Myocyte (in vitro differentiated cells): ENCODE results near the gene FXYD7. TPM values are rescaled to one million over a fixed set of nuclear protein-coding genes. Genes with fewer than 3 reads are reported as not detected.
"Not testable (repeated sequence)": the region's sequence is repeated elsewhere in the genome, so short reads cannot be mapped to it uniquely, and the experiment has no call there.

Source experiments
- DNase-seq: peaks from one replicate; pipeline ENCODE4 v3.0.0-alpha.2; 2012; ENCODE audit warnings: low read depth
- total RNA-seq: library from RNA; depleted of rRNA; stranded (reverse); fragments of >200 nt; gene quantifications from 2 replicates; pipeline ENCODE4 v1.2.3, GENCODE V29; 2014

Gene FXYD7
- total RNA-seq, 1 donor from 2014 or later = not detected

- DNase-seq = no peak
Measured at GRCh38 chr19:35125749-35126623, 17.1 kb upstream of the FXYD7 start.

GRCh38 chr19:35126624-35126959 lies 16.5 kb upstream of the FXYD7 start:
- DNase-seq = no peak

- DNase-seq = no peak
Measured at GRCh38 chr19:35127871-35128270, 15.2 kb upstream of the FXYD7 start.

GRCh38 chr19:35128398-35129057 lies 14.5 kb upstream of the FXYD7 start:
- no peak for DNase-seq

DNA sequence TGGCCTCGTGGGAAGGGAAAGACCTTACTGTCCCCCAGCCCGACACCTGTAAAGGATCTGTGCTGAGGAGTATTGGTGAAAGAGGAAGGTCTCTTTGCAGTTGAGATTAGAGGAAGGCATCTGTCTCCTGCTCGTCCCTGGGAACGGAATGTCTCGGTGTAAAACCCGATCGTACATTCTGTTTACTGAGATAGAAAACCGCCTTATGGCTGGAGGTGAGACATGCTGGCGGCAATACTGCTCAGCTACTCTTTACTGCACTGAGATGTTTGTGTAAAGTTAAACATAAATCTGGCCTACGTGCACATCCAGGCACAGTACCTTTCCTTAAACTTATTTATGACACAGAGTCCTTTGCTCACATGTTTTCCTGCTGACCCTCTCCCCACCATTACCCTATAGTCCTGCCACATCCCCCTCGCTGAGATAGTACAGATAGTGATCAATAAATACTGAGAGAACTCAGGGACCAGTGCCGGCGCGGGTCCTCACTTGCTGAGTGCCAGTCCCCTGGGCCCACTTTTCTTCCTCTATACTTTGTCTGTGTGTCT lies 13.3 kb upstream of the FXYD7 start:
- DNase-seq = not testable (repeated sequence)

- DNase-seq = no peak
Measured at GRCh38 chr19:35130761-35131720, 12.0 kb upstream of the FXYD7 start.

- no peak for DNase-seq
Measured at GRCh38 chr19:35132254-35132653, 10.8 kb upstream of the FXYD7 start.

DNA sequence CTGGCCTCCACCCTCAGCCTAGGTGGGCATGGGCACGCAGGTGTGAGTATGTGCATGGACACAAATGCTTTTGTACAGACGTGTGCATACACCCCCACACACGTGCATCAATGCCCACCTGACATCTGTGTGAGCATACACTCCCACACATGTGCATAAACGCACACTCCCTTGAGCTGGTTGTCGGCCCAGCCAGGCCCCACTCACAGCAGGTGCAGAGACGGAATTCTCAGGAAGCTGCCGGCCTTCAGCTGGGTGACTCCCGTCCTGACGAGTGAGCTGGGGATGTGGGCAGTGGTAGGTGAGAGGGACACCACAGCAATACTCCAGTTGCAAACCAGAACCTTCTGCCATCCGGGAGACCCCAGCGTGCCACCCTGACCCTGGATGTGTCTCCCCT lies 9.2 kb upstream of the FXYD7 start:
- DNase-seq = no peak

DNA sequence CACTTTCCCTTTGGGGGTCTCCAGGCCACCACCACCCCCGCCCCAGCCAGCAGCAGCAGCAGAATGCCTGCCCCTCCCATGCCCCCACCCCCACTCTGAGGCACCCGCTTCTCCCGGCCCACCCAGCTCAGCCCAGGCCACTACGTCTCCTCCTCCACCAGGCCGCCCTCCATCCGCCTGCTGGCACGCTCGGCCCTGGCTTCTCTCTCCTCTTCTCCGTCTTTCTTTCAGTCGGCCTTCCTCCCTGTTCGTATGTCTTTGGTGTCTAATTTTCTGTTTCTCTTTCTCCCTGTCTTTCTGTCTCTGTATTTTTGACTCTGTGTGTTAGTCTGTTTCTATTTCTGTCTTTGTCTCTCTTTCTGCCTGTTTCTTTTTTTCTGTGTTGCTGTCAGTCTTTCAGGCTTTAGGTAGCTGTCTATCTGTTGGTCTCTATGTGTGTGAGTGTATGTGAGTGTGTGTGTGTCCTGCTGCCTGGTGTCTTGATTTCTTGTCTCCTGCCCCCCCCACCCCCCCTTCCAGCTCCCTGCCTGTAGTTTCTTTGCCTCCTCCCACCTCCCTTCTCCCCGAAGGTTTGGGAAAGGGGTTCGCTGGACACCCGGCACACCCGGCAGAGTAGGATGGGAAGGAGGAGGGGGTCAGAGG lies 8.3 kb upstream of the FXYD7 start, which contains the start of gene LGI4:
Gene LGI4 (minus strand): TSS at position 459 of the 642 bp plus-strand sequence. CDS start 379 bp downstream, at position 80.
- DNase-seq = no peak

GRCh38 chr19:35135389-35135909 lies 7.6 kb upstream of the FXYD7 start:
- DNase-seq = peak; percentile 81

- DNase-seq = no peak
Measured at GRCh38 chr19:35136231-35136630, 6.8 kb upstream of the FXYD7 start.

DNA sequence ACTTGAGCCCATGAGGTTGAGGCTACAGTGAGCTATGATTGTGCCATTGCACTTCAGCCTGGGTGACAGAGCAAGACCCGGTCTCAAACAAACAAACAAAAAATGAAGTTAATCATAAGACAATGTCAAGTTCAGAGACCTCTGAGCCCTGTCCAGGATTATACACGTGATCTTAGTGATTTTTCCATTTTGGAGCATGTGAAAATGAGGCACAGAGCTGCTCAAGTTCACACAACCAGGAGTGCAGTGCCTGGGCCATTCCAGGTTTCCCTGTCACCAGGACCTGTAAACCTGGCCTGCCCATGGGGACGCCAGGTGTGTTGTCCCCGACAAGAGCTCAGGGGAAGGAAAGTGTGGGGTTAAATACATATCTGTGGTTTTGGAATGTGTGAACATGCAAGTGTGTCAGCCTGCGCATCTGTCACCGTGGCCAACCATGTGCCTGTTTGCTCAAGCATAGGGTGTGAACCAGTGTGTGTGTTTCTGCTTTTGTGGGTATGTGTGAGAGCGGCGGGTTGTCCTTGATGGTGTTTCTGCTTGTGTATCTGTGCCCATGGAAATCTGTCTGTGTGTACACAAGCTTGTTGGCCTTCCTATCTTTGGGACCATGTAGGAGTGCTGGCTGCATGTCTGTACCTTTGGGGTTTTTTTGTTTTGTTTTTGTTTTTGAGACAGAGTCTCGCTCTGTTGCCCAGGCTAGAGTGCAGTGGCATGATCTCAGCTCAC lies 5.9 kb upstream of the FXYD7 start:
- no peak for DNase-seq

GRCh38 chr19:35138305-35138892 lies 4.7 kb upstream of the FXYD7 start, which contains the start of gene FXYD1:
TSS of gene FXYD1 (plus strand) at chr19:35138824. CDS start at chr19:35140080, 1,256 bp downstream.
- DNase-seq = peak; percentile 72

DNA sequence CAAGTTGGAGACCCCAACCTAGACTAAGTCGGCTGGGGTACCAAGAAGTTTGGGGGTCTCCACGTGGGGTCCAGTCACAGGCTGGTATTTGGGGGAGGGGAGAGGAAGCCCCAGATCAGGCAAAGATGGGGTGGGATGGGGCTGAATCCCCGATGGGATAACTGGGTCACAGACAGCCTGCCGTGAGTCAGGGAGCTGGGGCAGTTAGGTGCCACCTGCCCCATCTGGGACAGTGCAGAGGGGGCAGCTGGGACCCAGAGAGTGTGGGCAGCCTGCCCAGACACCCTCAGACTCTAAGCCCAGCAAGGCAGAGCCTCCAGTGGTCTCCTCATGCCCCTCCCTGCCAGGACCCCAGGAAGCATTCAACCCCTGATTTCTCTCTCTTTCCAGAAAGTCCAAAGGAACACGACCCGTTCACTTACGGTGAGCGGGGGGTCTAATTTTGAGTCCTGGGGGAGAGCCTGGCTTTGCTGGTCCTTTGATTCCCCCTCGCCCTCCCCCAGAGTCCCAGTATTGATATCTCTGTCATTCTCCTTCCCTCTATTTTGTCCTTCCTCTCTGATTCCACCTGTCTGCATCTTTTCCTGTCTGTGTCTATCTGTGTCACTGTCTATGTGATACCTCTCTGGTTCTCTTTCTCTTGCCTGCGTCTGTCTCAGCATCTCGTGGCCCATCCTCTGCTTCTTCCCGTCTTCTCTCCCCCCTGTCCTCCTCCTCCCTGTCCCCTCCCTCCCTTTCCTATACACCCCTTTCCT lies 2.7 kb upstream of the FXYD7 start:
- no peak for DNase-seq

- peak; percentile 69 for DNase-seq
Measured at GRCh38 chr19:35140962-35141836, 1.9 kb upstream of the FXYD7 start.

- no peak for DNase-seq
Measured at GRCh38 chr19:35141837-35142605, 1.0 kb upstream of the FXYD7 start.
